PC-9 (cell line): ENCODE results near the gene HESX1. TPM values are rescaled to one million over a fixed set of nuclear protein-coding genes. Genes with fewer than 3 reads are reported as not detected.

Experiments used
- BruUV-seq: library from RNA; stranded (reverse); fragments of 400-500 nt; replicated peaks from 2 replicates; lab custom pipeline; 2021; lab: Mats Ljungman, UMichigan
- CTCF ChIA-PET: fragments of 300-600 bp; sonication (Branson Sonifier 250); formaldehyde crosslinking; loops from one replicate; lab custom pipeline; 2022; ENCODE audit warnings: antibody characterized with exemption; lab: Charles Lee
- POLR2A ChIA-PET: fragments of 300-600 bp; sonication (Branson Sonifier 250); formaldehyde crosslinking; loops from one replicate; lab custom pipeline; 2022; ENCODE audit warnings: antibody characterized with exemption; ENCODE audit not compliant: unreplicated experiment; lab: Charles Lee
- DNase-seq, 2 experiments: peaks; one replicate each; pipeline versions ENCODE4 v3.0.0 to v3.0.0-alpha.2; 2015 to 2022; ENCODE audit warnings: mixed read lengths in 1 of 2
- H2AFZ ChIP-seq: fragments of 200-600 bp; sonication (generic); 2 replicates; pipeline ENCODE4 v1.8.1; 2017; ENCODE audit warnings: antibody characterized with exemption
- H3F3A ChIP-seq: fragments of 200-600 bp; sonication (generic); 2 replicates; pipeline ENCODE4 v1.8.1; 2017; ENCODE audit warnings: antibody characterized with exemption, mild to moderate bottlenecking, low read depth; ENCODE audit not compliant: insufficient read depth
- H3K27ac ChIP-seq: fragments of 200-600 bp; sonication (generic); 2 replicates; pipeline ENCODE4 v1.6.1; 2016; ENCODE audit warnings: mixed run types
- H3K27me3 ChIP-seq: fragments of 200-600 bp; sonication (generic); 2 replicates; pipeline ENCODE4 v1.6.1; 2016; ENCODE audit warnings: low read depth, mixed run types; ENCODE audit not compliant: insufficient read depth
- H3K36me3 ChIP-seq: fragments of 200-600 bp; sonication (generic); 2 replicates; pipeline ENCODE4 v1.6.1; 2016; ENCODE audit warnings: low read depth, mixed run types
- H3K4me1 ChIP-seq: fragments of 200-600 bp; sonication (generic); replicated peaks from 2 replicates; pipeline ENCODE4 v1.6.1; 2016; ENCODE audit warnings: mixed run types; ENCODE audit not compliant: insufficient read depth
- H3K4me2 ChIP-seq: fragments of 200-600 bp; sonication (generic); 2 replicates; pipeline ENCODE4 v1.6.1; 2017; ENCODE audit warnings: mixed run types
- H3K4me3 ChIP-seq: fragments of 200-600 bp; sonication (generic); 2 replicates; pipeline ENCODE4 v1.6.1; 2016; ENCODE audit warnings: mixed run types
- H3K79me2 ChIP-seq: fragments of 200-600 bp; sonication (generic); 2 replicates; pipeline ENCODE4 v1.6.1; 2017; ENCODE audit warnings: low read depth, mixed run types
- H3K9me2 ChIP-seq: fragments of 200-600 bp; sonication (generic); 2 replicates; pipeline ENCODE4 v1.8.1; 2017; ENCODE audit warnings: mild to moderate bottlenecking; ENCODE audit not compliant: insufficient read depth
- H3K9me3 ChIP-seq: fragments of 200-600 bp; sonication (generic); 2 replicates; pipeline ENCODE4 v1.8.1; 2016; ENCODE audit warnings: low read depth; ENCODE audit not compliant: insufficient read depth
- H4K20me1 ChIP-seq: fragments of 200-600 bp; sonication (generic); 2 replicates; pipeline ENCODE4 v1.8.1; 2017; ENCODE audit not compliant: insufficient read depth
- EZH2 ChIP-seq: fragments of 200-600 bp; sonication (generic); IDR thresholded peaks from 2 replicates; pipeline ENCODE4 v1.8.0; 2017; ENCODE audit warnings: antibody characterized with exemption, low read depth
- intact Hi-C: fragments of 100-400 bp; cut with micrococcal nuclease; formaldehyde crosslinking; loops from one replicate; pipeline ENCODE4 v1.10.0; 2022; ENCODE audit not compliant: unreplicated experiment
- total RNA-seq: library from RNA; stranded (reverse); gene quantifications from 2 replicates; pipeline ENCODE4 v1.2.3, GENCODE V29; 2021
- TF ChIP-seq, protein P1 (sequence below): fragments of 200-600 bp; sonication (generic); conservative IDR thresholded peaks from 2 replicates; pipeline ENCODE4 v1.6.1; 2017; ENCODE audit warnings: mixed run types, antibody characterized with exemption, mild to moderate bottlenecking, moderate library complexity

Gene HESX1
- total RNA-seq, 1 experiment from 2014 or later = 4.4 TPM

DNA sequence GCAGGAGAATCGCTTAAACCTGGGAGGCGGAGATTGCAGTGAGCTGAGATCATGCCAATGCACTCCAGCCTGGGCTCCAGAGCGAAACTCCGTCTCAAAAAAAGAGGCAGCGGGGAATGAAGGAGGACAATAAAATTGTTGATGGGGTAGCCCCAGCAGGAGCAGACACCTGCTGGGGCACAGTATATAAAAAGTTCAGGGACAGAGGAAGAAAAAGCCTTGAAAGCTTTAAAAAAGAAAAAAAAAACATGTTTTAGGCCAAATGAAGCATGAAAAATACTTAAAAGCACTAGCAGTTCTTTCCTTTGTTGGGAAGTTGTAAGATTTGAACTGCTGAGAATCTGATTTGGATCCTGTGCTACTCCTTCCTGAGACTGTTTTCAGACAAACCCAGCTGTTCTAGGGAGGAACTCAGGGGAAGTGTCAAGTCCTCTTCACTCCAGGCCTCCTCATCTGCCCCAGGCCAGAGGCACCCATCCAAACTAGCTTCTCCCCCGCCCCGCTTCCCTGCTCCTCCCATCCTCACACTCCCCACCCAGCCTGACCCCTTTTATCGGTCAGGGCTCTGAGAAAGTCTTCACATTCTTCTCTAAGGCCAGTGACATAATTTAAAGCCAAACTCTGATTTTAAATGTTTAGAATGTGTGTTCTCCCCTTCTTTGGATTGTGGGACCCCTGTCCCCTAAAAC is 39.6 kb downstream of the HESX1 start:
- no peak overlapping the region for H2AFZ ChIP-seq
- H3K27ac ChIP-seq = no peak overlapping the region
- BruUV-seq = no TSS peak
- no peaks in the 10 kb centered on the region for H3K79me2 ChIP-seq
- no peaks in the 10 kb centered on the region for H3K9me3 ChIP-seq
- POLR2A ChIA-PET = interaction anchor here (0.6 kb wide), 1 partner anchor 41 kb away, joined by 3 read pairs; no protein-coding TSS in a partner anchor
- no peaks in the 10 kb centered on the region for H3K36me3 ChIP-seq
- H3K27me3 ChIP-seq = no peaks in the 10 kb centered on the region
- DNase-seq = no peak
- no peaks in the 10 kb centered on the region for H3F3A ChIP-seq
- TF ChIP-seq EZH2 = no peak
- TF ChIP-seq, protein P1, sequence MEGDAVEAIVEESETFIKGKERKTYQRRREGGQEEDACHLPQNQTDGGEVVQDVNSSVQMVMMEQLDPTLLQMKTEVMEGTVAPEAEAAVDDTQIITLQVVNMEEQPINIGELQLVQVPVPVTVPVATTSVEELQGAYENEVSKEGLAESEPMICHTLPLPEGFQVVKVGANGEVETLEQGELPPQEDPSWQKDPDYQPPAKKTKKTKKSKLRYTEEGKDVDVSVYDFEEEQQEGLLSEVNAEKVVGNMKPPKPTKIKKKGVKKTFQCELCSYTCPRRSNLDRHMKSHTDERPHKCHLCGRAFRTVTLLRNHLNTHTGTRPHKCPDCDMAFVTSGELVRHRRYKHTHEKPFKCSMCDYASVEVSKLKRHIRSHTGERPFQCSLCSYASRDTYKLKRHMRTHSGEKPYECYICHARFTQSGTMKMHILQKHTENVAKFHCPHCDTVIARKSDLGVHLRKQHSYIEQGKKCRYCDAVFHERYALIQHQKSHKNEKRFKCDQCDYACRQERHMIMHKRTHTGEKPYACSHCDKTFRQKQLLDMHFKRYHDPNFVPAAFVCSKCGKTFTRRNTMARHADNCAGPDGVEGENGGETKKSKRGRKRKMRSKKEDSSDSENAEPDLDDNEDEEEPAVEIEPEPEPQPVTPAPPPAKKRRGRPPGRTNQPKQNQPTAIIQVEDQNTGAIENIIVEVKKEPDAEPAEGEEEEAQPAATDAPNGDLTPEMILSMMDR = no peak
- H3K4me2 ChIP-seq = no peak overlapping the region
- H3K4me3 ChIP-seq = no peak overlapping the region
- H3K9me2 ChIP-seq = no peaks in the 10 kb centered on the region
- intact Hi-C loops = no loop called here
- H3K4me1 ChIP-seq = no peaks in the 10 kb centered on the region
- CTCF ChIA-PET = no interaction called here
- no peaks in the 10 kb centered on the region for H4K20me1 ChIP-seq

DNA sequence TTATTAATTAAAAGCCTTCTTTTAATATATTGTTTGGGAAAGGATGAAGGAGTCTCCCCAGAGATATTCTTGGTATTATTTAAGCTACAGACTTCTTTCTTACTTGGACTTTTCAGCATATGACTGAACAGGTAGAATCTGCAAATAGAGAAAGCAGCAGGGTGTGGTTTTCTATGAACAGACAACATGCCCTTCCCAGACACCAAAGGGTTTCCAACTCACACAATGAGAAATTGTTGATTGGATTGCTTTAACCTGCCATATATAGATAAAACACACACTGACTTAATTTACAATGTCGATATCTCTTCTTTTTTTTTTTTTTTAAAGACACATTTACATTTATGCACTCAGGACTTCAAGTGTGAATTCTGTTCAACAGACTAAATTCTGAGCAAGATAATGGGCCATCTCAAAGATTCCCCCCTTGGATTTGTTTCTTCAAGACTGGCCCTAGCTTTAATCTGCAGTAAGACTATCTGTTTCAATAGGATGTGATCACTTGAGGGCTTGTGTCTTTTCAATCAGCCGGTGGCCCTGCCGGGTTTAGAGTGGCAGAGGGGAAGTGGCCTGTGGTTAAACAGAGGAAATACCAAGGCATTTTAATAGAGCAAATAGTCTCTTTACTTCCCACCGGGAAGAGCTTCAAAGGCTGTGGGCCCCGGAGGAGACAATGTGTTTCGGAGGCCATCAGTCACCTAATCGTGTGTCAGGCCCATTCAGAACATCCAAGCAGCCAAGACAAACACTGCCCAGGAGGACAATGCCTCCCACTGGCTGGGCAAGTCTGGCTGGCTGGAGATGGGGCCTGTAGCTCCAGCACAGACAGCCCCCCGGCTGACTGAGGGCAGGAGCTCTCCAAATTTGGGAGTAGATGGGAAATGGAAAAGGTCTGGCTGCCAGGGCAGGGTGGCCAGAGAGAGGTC is 40.7 kb downstream of the HESX1 start:
- Histone ChIP-seq H2AFZ (no peak overlapping the region), H3K36me3 (no peaks in the 10 kb centered on the region), H3F3A (no peaks in the 10 kb centered on the region), H3K9me3 (no peaks in the 10 kb centered on the region), H4K20me1 (no peaks in the 10 kb centered on the region), H3K4me1 (no peaks in the 10 kb centered on the region), H3K79me2 (no peaks in the 10 kb centered on the region), H3K27ac (no peak overlapping the region), H3K9me2 (no peaks in the 10 kb centered on the region), H3K27me3 (no peaks in the 10 kb centered on the region), H3K4me2 (no peak overlapping the region), H3K4me3 (no peak overlapping the region)
- no TSS peak for BruUV-seq
- POLR2A ChIA-PET = no interaction called here
- CTCF ChIA-PET = interaction anchor here (0.6 kb wide), 1 partner anchor 163 kb away, joined by 6 read pairs; no protein-coding TSS in a partner anchor
- no peak for TF ChIP-seq EZH2
- TF ChIP-seq, protein P1 = no peak
- intact Hi-C loops = no loop called here
- no peak for DNase-seq

DNA sequence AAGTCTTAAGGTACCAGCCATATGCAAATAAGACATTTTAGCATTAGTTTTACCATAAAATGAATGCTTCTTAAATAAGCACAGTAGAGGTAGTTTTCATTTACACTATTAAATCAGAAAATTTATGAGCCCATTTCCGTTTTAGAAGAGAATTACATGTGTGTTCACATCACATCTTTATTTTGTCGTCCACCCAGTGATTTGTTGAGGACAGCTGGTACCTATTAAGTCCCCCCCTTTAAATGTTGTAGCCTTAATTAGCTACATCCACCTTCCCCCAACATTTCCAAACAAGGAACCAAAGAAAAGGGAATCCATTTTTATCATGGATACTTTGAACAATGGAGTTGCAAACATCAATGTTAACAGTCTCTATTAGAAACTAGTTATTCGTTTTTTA is 41.5 kb downstream of the HESX1 start:
- no peaks in the 10 kb centered on the region for H3F3A ChIP-seq
- intact Hi-C loops = no loop called here
- CTCF ChIA-PET = no interaction called here
- no peak overlapping the region for H2AFZ ChIP-seq
- H3K9me3 ChIP-seq = no peaks in the 10 kb centered on the region
- TF ChIP-seq EZH2 = no peak
- TF ChIP-seq, protein P1 = no peak
- H3K27ac ChIP-seq = no peak overlapping the region
- no peaks in the 10 kb centered on the region for H3K4me1 ChIP-seq
- POLR2A ChIA-PET = no interaction called here
- H3K4me3 ChIP-seq = no peak overlapping the region
- BruUV-seq = no TSS peak
- H3K9me2 ChIP-seq = no peaks in the 10 kb centered on the region
- no peak for DNase-seq
- H3K4me2 ChIP-seq = no peak overlapping the region
- H4K20me1 ChIP-seq = no peaks in the 10 kb centered on the region
- no peaks in the 10 kb centered on the region for H3K79me2 ChIP-seq
- no peaks in the 10 kb centered on the region for H3K36me3 ChIP-seq
- no peaks in the 10 kb centered on the region for H3K27me3 ChIP-seq
